HuH-7 (cell line): Measurements from ENCODE around the gene FHOD1.
A peak's percentile ranks its signal among the peaks of the same experiment; 100 is the strongest.

Experiments
- DNase-seq: peaks from one replicate; pipeline ENCODE4 v3.0.0; 2011; ENCODE audit warnings: low spot score

Gene FHOD1

GRCh38 chr16:67207249-67208091 lies 39.8 kb downstream of the FHOD1 start:
- no peak for DNase-seq

- DNase-seq = no peak
Measured at GRCh38 chr16:67206838-67207248, 40.4 kb downstream of the FHOD1 start.

- no peak for DNase-seq
Measured at GRCh38 chr16:67206129-67206837, 41.0 kb downstream of the FHOD1 start.

- no peak for DNase-seq
Measured at GRCh38 chr16:67204076-67204475, 43.2 kb downstream of the FHOD1 start.

- DNase-seq = no peak
Measured at GRCh38 chr16:67202956-67203493, 44.3 kb downstream of the FHOD1 start.

GRCh38 chr16:67202426-67202825 lies 44.9 kb downstream of the FHOD1 start:
- no peak for DNase-seq

GRCh38 chr16:67201411-67202345 lies 45.6 kb downstream of the FHOD1 start:
- no peak for DNase-seq

GRCh38 chr16:67200491-67200890 lies 46.8 kb downstream of the FHOD1 start:
- DNase-seq = no peak

- DNase-seq = no peak
Measured at GRCh38 chr16:67199808-67200198, 47.5 kb downstream of the FHOD1 start.

- DNase-seq = no peak
Measured at GRCh38 chr16:67199011-67199807, 48.1 kb downstream of the FHOD1 start, which contains the start of gene ELMO3. ELMO3 (plus strand) TSS chr16:67199131; CDS start chr16:67199327, 196 bp downstream.

GRCh38 chr16:67198238-67198734 lies 49.0 kb downstream of the FHOD1 start:
- DNase-seq = no peak

GRCh38 chr16:67197704-67198103 lies 49.6 kb downstream of the FHOD1 start:
- DNase-seq = no peak

GRCh38 chr16:67196881-67197280 lies 50.4 kb downstream of the FHOD1 start:
- no peak for DNase-seq

GRCh38 chr16:67195676-67196075 lies 51.6 kb downstream of the FHOD1 start:
- no peak for DNase-seq

- no peak for DNase-seq
Measured at GRCh38 chr16:67194260-67194659, 53.0 kb downstream of the FHOD1 start.

- no peak for DNase-seq
Measured at GRCh38 chr16:67193536-67193935, 53.7 kb downstream of the FHOD1 start.

GRCh38 chr16:67192781-67193361 lies 54.4 kb downstream of the FHOD1 start:
- no peak for DNase-seq

GRCh38 chr16:67191995-67192681 lies 55.1 kb downstream of the FHOD1 start, which contains the start of gene E2F4:
E2F4 (plus strand) TSS chr16:67192155; CDS start chr16:67192228, 73 bp downstream.
- peak; percentile 90 for DNase-seq

- no peak for DNase-seq
Measured at GRCh38 chr16:67191411-67191994, 55.8 kb downstream of the FHOD1 start.
